B cell (primary cell): ENCODE data around the gene CARD9.

Experiments
- EZH2 ChIP-seq: IDR thresholded peaks from 2 replicates; pipeline ENCODE4 v1.6.1; 2012; ENCODE audit warnings: borderline replicate concordance, low read depth, mild to moderate bottlenecking, moderate library complexity, low read length; ENCODE audit not compliant: insufficient read depth, poor library complexity, severe bottlenecking
- TF ChIP-seq, protein P1 (sequence below): fragments of 200-600 bp; IDR thresholded peaks from one replicate; pipeline ENCODE4 v1.8.0; 2022; ENCODE audit warnings: antibody characterized with exemption, mild to moderate bottlenecking

DNA sequence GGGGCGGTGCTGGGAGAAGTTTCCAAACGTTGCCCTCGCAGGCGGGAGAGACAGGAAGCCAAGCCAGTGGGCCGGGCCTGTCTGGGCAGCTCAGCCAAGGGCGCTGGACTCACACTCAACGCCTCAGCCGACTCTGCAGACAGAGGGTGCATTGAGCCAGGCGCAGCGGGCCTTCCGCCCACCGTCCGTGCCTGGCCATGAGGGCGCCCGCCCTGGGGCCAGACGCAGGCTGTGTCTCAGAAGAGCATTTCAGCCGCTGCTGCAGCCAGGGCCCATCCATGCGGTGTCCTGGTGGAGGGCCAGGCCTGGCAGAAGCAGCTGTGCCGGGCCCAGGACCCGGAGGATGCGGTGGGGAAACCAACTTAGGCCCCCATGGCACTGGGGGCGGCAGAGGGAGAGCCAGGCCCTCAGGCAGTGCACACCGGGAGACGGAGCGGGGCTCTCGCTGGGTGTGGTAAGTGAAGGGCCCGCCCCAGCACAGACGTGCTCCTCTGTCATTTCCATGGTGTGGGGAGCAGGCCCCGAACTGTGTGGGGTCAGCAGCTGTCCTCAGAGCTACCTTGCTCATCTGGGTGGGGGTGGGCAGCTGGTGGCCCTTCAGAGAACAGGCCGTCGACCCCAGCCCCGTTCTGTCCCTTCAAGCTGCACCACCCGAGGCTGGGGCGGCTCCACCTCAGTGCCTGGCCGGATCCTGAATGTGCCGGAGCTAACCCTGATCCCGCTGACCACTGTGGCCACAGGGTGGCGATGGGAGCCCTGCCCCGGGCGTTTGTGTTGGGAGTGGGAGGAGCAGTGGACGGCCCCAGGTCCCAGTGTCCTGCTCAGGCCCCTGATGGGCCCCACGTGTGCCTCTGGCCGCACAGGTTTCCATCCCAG, 27.9 kb downstream of the CARD9 start:
- TF ChIP-seq, protein P1, sequence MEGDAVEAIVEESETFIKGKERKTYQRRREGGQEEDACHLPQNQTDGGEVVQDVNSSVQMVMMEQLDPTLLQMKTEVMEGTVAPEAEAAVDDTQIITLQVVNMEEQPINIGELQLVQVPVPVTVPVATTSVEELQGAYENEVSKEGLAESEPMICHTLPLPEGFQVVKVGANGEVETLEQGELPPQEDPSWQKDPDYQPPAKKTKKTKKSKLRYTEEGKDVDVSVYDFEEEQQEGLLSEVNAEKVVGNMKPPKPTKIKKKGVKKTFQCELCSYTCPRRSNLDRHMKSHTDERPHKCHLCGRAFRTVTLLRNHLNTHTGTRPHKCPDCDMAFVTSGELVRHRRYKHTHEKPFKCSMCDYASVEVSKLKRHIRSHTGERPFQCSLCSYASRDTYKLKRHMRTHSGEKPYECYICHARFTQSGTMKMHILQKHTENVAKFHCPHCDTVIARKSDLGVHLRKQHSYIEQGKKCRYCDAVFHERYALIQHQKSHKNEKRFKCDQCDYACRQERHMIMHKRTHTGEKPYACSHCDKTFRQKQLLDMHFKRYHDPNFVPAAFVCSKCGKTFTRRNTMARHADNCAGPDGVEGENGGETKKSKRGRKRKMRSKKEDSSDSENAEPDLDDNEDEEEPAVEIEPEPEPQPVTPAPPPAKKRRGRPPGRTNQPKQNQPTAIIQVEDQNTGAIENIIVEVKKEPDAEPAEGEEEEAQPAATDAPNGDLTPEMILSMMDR = no peak
- TF ChIP-seq EZH2 = no peak
